Effector memory CD4-positive, alpha-beta T cell (primary cell): ENCODE results near the gene EPN1.
"Not testable (repeated sequence)": the region's sequence is repeated elsewhere in the genome, so short reads cannot be mapped to it uniquely, and the experiment has no call there.

Experiments
- DNase-seq, 3 donors: peaks; one replicate each; pipeline ENCODE4 v3.0.0-alpha.2; 2020
- H3K27ac ChIP-seq: 2 replicates; pipeline ENCODE4 v1.7.0; 2013; ENCODE audit warnings: mild to moderate bottlenecking, low read length, moderate library complexity; ENCODE audit not compliant: insufficient read depth, poor library complexity, severe bottlenecking
- H3K27me3 ChIP-seq: replicated peaks from 2 replicates; pipeline ENCODE4 v1.7.0; 2013; ENCODE audit warnings: mild to moderate bottlenecking, low read length; ENCODE audit not compliant: insufficient read depth, control insufficient read depth, poor library complexity, severe bottlenecking
- H3K36me3 ChIP-seq: 2 replicates; pipeline ENCODE4 v1.7.0; 2013; ENCODE audit warnings: mild to moderate bottlenecking, low read length, moderate library complexity; ENCODE audit not compliant: control insufficient read depth, insufficient read depth
- H3K4me1 ChIP-seq: 2 replicates; pipeline ENCODE4 v1.7.0; 2013; ENCODE audit warnings: low read length, mild to moderate bottlenecking; ENCODE audit not compliant: control insufficient read depth, insufficient read depth, poor library complexity, severe bottlenecking
- H3K4me3 ChIP-seq: 2 replicates; pipeline ENCODE4 v1.7.0; 2013; ENCODE audit warnings: low read length, low read depth, mild to moderate bottlenecking; ENCODE audit not compliant: insufficient read depth, poor library complexity, severe bottlenecking
- H3K9me3 ChIP-seq: 2 replicates; pipeline ENCODE4 v1.7.0; 2013; ENCODE audit warnings: mild to moderate bottlenecking, low read length, moderate library complexity; ENCODE audit not compliant: control insufficient read depth

Gene EPN1

GRCh38 chr19:55702131-55702627 lies 27.2 kb downstream of the EPN1 start:
- H3K9me3 ChIP-seq: no peaks in the 10 kb centered on the region
- no peak overlapping the region for H3K27ac ChIP-seq
- no peak for DNase-seq
- H3K36me3 ChIP-seq: peaks cover 6% of the 10 kb centered on the region
- H3K27me3 ChIP-seq: no peaks in the 10 kb centered on the region
- H3K4me1 ChIP-seq: no peaks in the 10 kb centered on the region
- H3K4me3 ChIP-seq: no peak overlapping the region

DNA sequence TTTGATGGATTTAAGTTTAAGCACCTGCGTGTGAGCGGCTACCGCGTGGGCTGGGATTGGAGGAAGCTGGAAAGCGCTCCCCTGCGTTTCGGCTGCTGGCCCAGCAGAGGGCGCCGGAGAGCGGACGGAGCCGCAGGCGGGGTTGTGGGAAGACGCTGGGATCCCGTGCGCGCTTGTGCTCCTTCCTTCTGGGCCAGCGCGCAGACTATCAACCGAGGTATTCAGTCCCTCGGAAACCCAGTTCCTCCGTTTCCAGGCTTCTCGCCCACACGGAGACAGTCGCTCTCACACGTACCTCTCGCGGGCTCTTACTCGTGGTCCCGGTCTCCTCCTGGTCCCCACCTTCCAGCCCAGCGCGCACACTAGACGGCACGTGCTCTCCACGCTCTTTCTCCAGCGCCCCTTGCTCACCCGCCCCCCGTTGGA lies 28.8 kb downstream of the EPN1 start:
- no peaks in the 10 kb centered on the region for H3K27me3 ChIP-seq
- no peaks in the 10 kb centered on the region for H3K9me3 ChIP-seq
- H3K4me3 ChIP-seq: no peak overlapping the region
- no peak overlapping the region for H3K27ac ChIP-seq
- no peaks in the 10 kb centered on the region for H3K4me1 ChIP-seq
- H3K36me3 ChIP-seq: no peaks in the 10 kb centered on the region
- peak in 1 of 3 donors; percentile 8 for DNase-seq

DNA sequence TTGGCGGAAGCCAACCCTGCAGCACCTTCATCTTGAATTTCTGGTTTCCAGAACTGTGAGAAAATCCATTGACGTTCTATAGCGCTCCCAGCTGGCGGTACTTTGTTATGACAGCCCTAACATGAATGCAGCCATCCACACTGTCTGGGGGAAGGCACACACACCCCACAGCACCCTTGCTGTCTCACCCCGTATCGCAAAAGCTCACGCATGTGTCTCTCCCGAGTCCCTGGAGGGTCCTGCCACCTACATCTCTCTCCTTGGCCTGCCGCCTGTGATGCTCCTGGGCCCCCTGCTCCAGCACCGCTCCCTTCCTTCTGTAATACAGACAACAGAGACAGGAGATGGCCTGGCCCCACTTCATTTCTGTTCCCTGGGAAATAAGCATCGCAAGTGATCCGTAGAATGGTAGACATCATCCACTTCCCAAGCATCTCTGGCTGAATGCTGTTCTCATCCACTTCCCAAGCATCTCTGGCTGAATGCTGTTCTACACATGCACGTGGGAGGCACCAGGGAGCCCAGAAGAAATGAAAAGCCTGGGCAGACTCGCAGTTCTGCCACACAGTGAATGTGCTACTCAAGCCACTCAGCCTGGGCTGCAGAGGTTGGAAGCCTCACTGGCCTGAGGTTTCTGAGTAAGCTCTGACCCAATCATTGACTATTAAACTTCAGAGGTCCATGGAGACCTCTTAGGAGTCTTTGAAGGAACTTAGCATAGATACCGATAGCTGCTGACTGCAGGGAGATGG lies 29.6 kb downstream of the EPN1 start:
- no peaks in the 10 kb centered on the region for H3K9me3 ChIP-seq
- no peak overlapping the region for H3K27ac ChIP-seq
- no peaks in the 10 kb centered on the region for H3K4me1 ChIP-seq
- no peaks in the 10 kb centered on the region for H3K27me3 ChIP-seq
- no peaks in the 10 kb centered on the region for H3K36me3 ChIP-seq
- DNase-seq: no peak
- H3K4me3 ChIP-seq: no peak overlapping the region

DNA sequence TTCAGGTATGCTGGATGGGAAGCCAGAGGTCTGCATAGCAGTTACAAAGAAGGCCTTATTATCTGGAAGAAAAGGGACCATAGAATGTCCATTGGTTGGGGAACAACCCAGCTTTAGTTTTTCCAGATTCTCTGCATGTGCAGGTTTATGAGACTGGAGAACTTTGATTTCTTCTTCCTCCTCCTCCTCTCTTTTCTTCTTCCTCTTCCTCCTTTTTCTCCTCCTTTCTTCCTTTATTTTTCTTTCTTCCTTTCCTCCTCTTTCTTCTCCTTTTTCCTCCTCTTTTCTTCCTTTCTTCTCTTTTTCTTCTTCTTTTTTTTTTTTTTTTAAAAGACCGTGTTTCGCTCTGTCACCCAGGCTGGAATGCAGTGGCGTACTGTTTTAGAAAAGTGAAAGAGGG lies 30.9 kb downstream of the EPN1 start:
- no peak overlapping the region for H3K27ac ChIP-seq
- no peaks in the 10 kb centered on the region for H3K4me1 ChIP-seq
- H3K36me3 ChIP-seq: no peaks in the 10 kb centered on the region
- H3K9me3 ChIP-seq: no peaks in the 10 kb centered on the region
- H3K4me3 ChIP-seq: no peak overlapping the region
- H3K27me3 ChIP-seq: no peaks in the 10 kb centered on the region
- DNase-seq: no peak

DNA sequence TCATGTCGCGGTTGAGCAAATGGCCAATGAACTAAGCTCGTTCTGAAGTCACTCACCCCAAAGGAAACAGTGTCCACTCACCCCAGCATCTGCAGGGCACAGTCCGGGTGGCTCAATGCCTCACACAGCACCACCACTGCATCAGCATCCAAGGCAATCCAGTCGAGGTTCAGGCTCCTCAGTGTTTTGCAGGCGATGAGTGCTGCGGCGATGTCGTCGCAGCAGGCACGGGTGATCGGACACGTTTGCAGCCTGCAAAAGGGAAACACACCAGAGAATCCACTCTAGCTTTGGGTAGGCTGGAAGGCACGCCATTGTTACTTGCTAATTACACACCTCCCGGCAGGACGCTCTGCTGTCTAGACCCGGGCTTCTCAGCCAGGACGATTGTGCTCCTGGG lies 36.7 kb downstream of the EPN1 start:
- no peak for DNase-seq
- no peaks in the 10 kb centered on the region for H3K36me3 ChIP-seq
- H3K27me3 ChIP-seq: no peaks in the 10 kb centered on the region
- H3K27ac ChIP-seq: no peak overlapping the region
- H3K4me3 ChIP-seq: no peak overlapping the region
- no peaks in the 10 kb centered on the region for H3K9me3 ChIP-seq
- no peaks in the 10 kb centered on the region for H3K4me1 ChIP-seq

- no peaks in the 10 kb centered on the region for H3K4me1 ChIP-seq
- no peaks in the 10 kb centered on the region for H3K27me3 ChIP-seq
- no peaks in the 10 kb centered on the region for H3K36me3 ChIP-seq
- H3K4me3 ChIP-seq: no peak overlapping the region
- DNase-seq: no peak
- H3K9me3 ChIP-seq: no peaks in the 10 kb centered on the region
- H3K27ac ChIP-seq: no peak overlapping the region
Measured at GRCh38 chr19:55712804-55713631, 38.0 kb downstream of the EPN1 start.

- H3K27ac ChIP-seq: no peak overlapping the region
- no peak for DNase-seq
- H3K9me3 ChIP-seq: no peaks in the 10 kb centered on the region
- no peaks in the 10 kb centered on the region for H3K4me1 ChIP-seq
- H3K27me3 ChIP-seq: no peaks in the 10 kb centered on the region
- no peaks in the 10 kb centered on the region for H3K36me3 ChIP-seq
- H3K4me3 ChIP-seq: no peak overlapping the region
Measured at GRCh38 chr19:55716531-55716930, 41.5 kb downstream of the EPN1 start.

- Histone ChIP-seq H3K27ac (no peak overlapping the region), H3K9me3 (no peaks in the 10 kb centered on the region), H3K36me3 (no peaks in the 10 kb centered on the region), H3K27me3 (no peaks in the 10 kb centered on the region), H3K4me1 (no peaks in the 10 kb centered on the region), H3K4me3 (no peak overlapping the region)
- no peak for DNase-seq
Measured at GRCh38 chr19:55717251-55717650, 42.2 kb downstream of the EPN1 start.

DNA sequence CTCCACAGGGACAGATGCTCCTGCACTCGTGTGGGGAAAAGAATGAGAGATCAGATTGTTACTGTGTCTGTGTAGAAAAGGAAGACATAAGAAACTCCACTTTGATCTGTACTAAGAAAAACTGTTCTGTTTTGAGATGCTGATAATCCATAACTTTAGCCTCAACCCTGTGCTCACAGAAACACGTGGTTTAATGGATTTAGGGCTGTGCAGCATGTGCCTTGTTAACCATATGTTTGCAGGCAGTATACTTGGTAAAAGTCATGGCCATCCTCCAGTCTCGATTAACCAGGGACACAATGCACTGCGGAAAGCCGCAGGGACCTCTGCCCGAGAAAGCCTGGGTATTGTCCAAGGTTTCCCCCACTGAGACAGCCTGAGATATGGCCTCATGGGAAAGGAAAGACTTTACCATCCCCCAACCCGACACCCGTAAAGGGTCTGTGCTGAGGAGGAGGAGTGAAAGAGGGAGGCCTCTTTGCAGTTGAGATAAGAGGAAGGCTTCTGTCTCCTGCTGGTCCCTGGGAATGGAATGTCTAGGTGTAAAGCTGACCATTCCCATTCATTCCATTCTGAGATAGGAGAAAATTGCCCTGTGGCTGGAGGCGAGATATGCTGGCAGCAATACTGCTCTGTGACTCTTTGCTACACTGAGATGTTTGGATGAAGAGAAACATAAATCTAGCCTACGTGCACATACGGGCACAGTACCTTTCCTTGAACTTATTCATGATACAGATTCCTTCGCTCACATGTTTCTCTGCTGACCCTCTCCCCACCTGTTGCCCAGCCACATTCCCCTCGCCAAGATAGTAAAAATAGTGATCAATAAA lies 43.1 kb downstream of the EPN1 start:
- H3K27ac ChIP-seq, H3K4me1 ChIP-seq, H3K4me3 ChIP-seq, H3K9me3 ChIP-seq, DNase-seq, H3K27me3 ChIP-seq, H3K36me3 ChIP-seq: not testable (repeated sequence)
